Immature natural killer cell (primary cell): ENCODE measurements around the gene TIGD1. TPM values are rescaled to one million over a fixed set of nuclear protein-coding genes. Genes with fewer than 3 reads are reported as not detected.

Source experiments
- DNase-seq, 3 donors: peaks; one replicate each; pipeline ENCODE4 v3.0.0; 2022; ENCODE audit warnings: mixed read lengths in 1 of 3
- H3K27ac Mint-ChIP-seq, 6 donors: one replicate each; pipeline ENCODE4 v1.8.0; 2020; ENCODE audit warnings: mixed read lengths in 6 of 6, mild to moderate bottlenecking in 5 of 6, inconsistent platforms in 4 of 6, moderate library complexity in 3 of 6
- H3K27me3 Mint-ChIP-seq, 3 donors: one replicate each; pipeline ENCODE4 v1.8.0; 2020 to 2021; ENCODE audit warnings: low read depth in 3 of 3, mild to moderate bottlenecking in 3 of 3, mixed read lengths in 3 of 3, moderate library complexity in 3 of 3, inconsistent platforms in 1 of 3
- H3K36me3 Mint-ChIP-seq, 3 donors: one replicate each; pipeline ENCODE4 v1.8.0; 2020; ENCODE audit warnings: mixed read lengths in 3 of 3, inconsistent platforms in 2 of 3, mild to moderate bottlenecking in 2 of 3
- H3K4me1 Mint-ChIP-seq, 2 donors: one replicate each; pipeline ENCODE4 v1.8.0; 2020; ENCODE audit warnings: inconsistent platforms in 2 of 2, mild to moderate bottlenecking in 2 of 2, mixed read lengths in 2 of 2, moderate library complexity in 1 of 2
- H3K4me3 Mint-ChIP-seq, 5 donors: one replicate each; pipeline ENCODE4 v1.8.0; 2020; ENCODE audit warnings: mild to moderate bottlenecking in 5 of 5, mixed read lengths in 5 of 5, inconsistent platforms in 3 of 5, moderate library complexity in 3 of 5
- H3K9me3 Mint-ChIP-seq, 6 donors: one replicate each; pipeline ENCODE4 v1.8.0; 2020; ENCODE audit warnings: mild to moderate bottlenecking in 6 of 6, mixed read lengths in 6 of 6, inconsistent platforms in 4 of 6, moderate library complexity in 3 of 6
- polyA plus RNA-seq, 3 donors: library from polyadenylated mRNA; unstranded; fragments of 300-500 nt; fragmentation: Illumina TruSeq; gene quantifications; one replicate each; pipeline ENCODE4 v1.2.3, GENCODE V29; 2021

TIGD1 gene
- polyA plus RNA-seq, 3 donors from 2014 or later = 1.3 to 6.2 (median 2.7) TPM

GRCh38 chr2:232530626-232531260 lies 19.6 kb downstream of the TIGD1 start:
- DNase-seq = no peak
- H3K9me3 Mint-ChIP-seq = no peaks in the 10 kb centered on the region
- H3K4me1 Mint-ChIP-seq = peaks cover 9 to 14% of the 10 kb centered on the region in 2 donors
- no peaks in the 10 kb centered on the region for H3K36me3 Mint-ChIP-seq
- no peak overlapping the region for H3K4me3 Mint-ChIP-seq
- peaks cover 2 to 8% (median 5%) of the 10 kb centered on the region in 3 donors for H3K27me3 Mint-ChIP-seq
- no peak overlapping the region for H3K27ac Mint-ChIP-seq

GRCh38 chr2:232529806-232530547 lies 20.4 kb downstream of the TIGD1 start:
- H3K4me3 Mint-ChIP-seq = no peak overlapping the region
- H3K27me3 Mint-ChIP-seq = peaks cover 3 to 7% (median 5%) of the 10 kb centered on the region in 3 donors
- no peaks in the 10 kb centered on the region for H3K36me3 Mint-ChIP-seq
- DNase-seq = no peak
- no peak overlapping the region for H3K27ac Mint-ChIP-seq
- peaks cover 9 to 14% of the 10 kb centered on the region in 2 donors for H3K4me1 Mint-ChIP-seq
- H3K9me3 Mint-ChIP-seq = no peaks in the 10 kb centered on the region

- peaks cover 11 to 14% of the 10 kb centered on the region in 2 donors for H3K4me1 Mint-ChIP-seq
- H3K4me3 Mint-ChIP-seq = peak overlapping the region in 1 of 5 donors; percentile 31
Measured at GRCh38 chr2:232528746-232529460, 21.5 kb downstream of the TIGD1 start.

GRCh38 chr2:232527905-232528470 lies 22.4 kb downstream of the TIGD1 start:
- Mint-ChIP-seq H3K4me3 (no peak overlapping the region), H3K27ac (no peak overlapping the region), H3K9me3 (no peaks in the 10 kb centered on the region), H3K27me3 (peaks cover 6 to 15% (median 9%) of the 10 kb centered on the region in 3 donors), H3K4me1 (peaks cover 13 to 14% of the 10 kb centered on the region in 2 donors), H3K36me3 (no peaks in the 10 kb centered on the region)
- no peak for DNase-seq

More at GRCh38 chr2:232528746-232529460, 21.5 kb downstream of the TIGD1 start:
- Mint-ChIP-seq H3K36me3 (no peaks in the 10 kb centered on the region), H3K27me3 (peaks cover 3 to 11% (median 6%) of the 10 kb centered on the region in 3 donors), H3K27ac (peak overlapping the region in 4 of 6 donors; percentile 10 to 60 (median 36)), H3K9me3 (no peaks in the 10 kb centered on the region)
- no peak for DNase-seq

GRCh38 chr2:232526372-232526941 lies 23.9 kb downstream of the TIGD1 start:
- Mint-ChIP-seq H3K4me3 (no peak overlapping the region), H3K27ac (no peak overlapping the region), H3K36me3 (no peaks in the 10 kb centered on the region), H3K27me3 (peaks cover 9 to 18% (median 9%) of the 10 kb centered on the region in 3 donors), H3K4me1 (peaks cover 14 to 16% of the 10 kb centered on the region in 2 donors), H3K9me3 (no peaks in the 10 kb centered on the region)
- DNase-seq = no peak

GRCh38 chr2:232525791-232526371 lies 24.5 kb downstream of the TIGD1 start, which contains the start of gene CHRND:
CHRND (plus strand) TSS chr2:232526160; CDS start chr2:232526216, 56 bp downstream.
- DNase-seq = no peak
- H3K27me3 Mint-ChIP-seq = peaks cover 9 to 20% (median 10%) of the 10 kb centered on the region in 3 donors
- H3K9me3 Mint-ChIP-seq = no peaks in the 10 kb centered on the region
- H3K36me3 Mint-ChIP-seq = no peaks in the 10 kb centered on the region
- H3K4me1 Mint-ChIP-seq = peaks cover 14 to 17% of the 10 kb centered on the region in 2 donors
- H3K27ac Mint-ChIP-seq = no peak within 1 kb of the TSS
- H3K4me3 Mint-ChIP-seq = no peak within 1 kb of the TSS

- no peaks in the 10 kb centered on the region for H3K9me3 Mint-ChIP-seq
- H3K4me3 Mint-ChIP-seq = no peak overlapping the region
- no peak for DNase-seq
- peaks cover 9 to 18% (median 11%) of the 10 kb centered on the region in 3 donors for H3K27me3 Mint-ChIP-seq
- no peaks in the 10 kb centered on the region for H3K36me3 Mint-ChIP-seq
- peaks cover 14 to 17% of the 10 kb centered on the region in 2 donors for H3K4me1 Mint-ChIP-seq
- no peak overlapping the region for H3K27ac Mint-ChIP-seq
Measured at GRCh38 chr2:232525199-232525598, 25.2 kb downstream of the TIGD1 start.

GRCh38 chr2:232524771-232525170 lies 25.6 kb downstream of the TIGD1 start:
- no peak overlapping the region for H3K4me3 Mint-ChIP-seq
- H3K27me3 Mint-ChIP-seq = peaks cover 9 to 18% (median 11%) of the 10 kb centered on the region in 3 donors
- H3K9me3 Mint-ChIP-seq = no peaks in the 10 kb centered on the region

GRCh38 chr2:232523682-232524597 lies 26.4 kb downstream of the TIGD1 start:
- no peaks in the 10 kb centered on the region for H3K9me3 Mint-ChIP-seq
- H3K27me3 Mint-ChIP-seq = peaks cover 9 to 18% (median 11%) of the 10 kb centered on the region in 3 donors
- no peak overlapping the region for H3K27ac Mint-ChIP-seq
- H3K4me1 Mint-ChIP-seq = peaks cover 9 to 13% of the 10 kb centered on the region in 2 donors
- H3K4me3 Mint-ChIP-seq = peak overlapping the region in 1 of 5 donors; percentile 38
- no peak for DNase-seq
- H3K36me3 Mint-ChIP-seq = no peaks in the 10 kb centered on the region

More at GRCh38 chr2:232524771-232525170, 25.6 kb downstream of the TIGD1 start:
- H3K36me3 Mint-ChIP-seq = no peaks in the 10 kb centered on the region
- H3K27ac Mint-ChIP-seq = no peak overlapping the region
- DNase-seq = no peak
- H3K4me1 Mint-ChIP-seq = peaks cover 14 to 17% of the 10 kb centered on the region in 2 donors

GRCh38 chr2:232523402-232523681 lies 27.0 kb downstream of the TIGD1 start:
- peaks cover 9 to 18% (median 11%) of the 10 kb centered on the region in 3 donors for H3K27me3 Mint-ChIP-seq
- no peak for DNase-seq

GRCh38 chr2:232522623-232523401 lies 27.5 kb downstream of the TIGD1 start:
- Mint-ChIP-seq H3K36me3 (peaks cover 0 to 3% (median 0%) of the 10 kb centered on the region in 3 donors), H3K9me3 (no peaks in the 10 kb centered on the region), H3K27me3 (peaks cover 7 to 18% (median 10%) of the 10 kb centered on the region in 3 donors), H3K4me3 (peak overlapping the region in 4 of 5 donors; percentile 21 to 70 (median 58)), H3K4me1 (peaks cover 0 to 8% of the 10 kb centered on the region in 2 donors), H3K27ac (no peak overlapping the region)
- no peak for DNase-seq

More at GRCh38 chr2:232523402-232523681, 27.0 kb downstream of the TIGD1 start:
- peak overlapping the region in 2 of 5 donors; percentile 62 to 70 for H3K4me3 Mint-ChIP-seq
- H3K27ac Mint-ChIP-seq = no peak overlapping the region
- H3K36me3 Mint-ChIP-seq = peaks cover 0 to 3% (median 0%) of the 10 kb centered on the region in 3 donors
- H3K4me1 Mint-ChIP-seq = peaks cover 3 to 8% of the 10 kb centered on the region in 2 donors
- no peaks in the 10 kb centered on the region for H3K9me3 Mint-ChIP-seq
